ENCODE data around the gene GALR2. TPM values are rescaled to one million over a fixed set of nuclear protein-coding genes. Genes with fewer than 3 reads are reported as not detected.

Gene GALR2
- polyA plus RNA-seq, 1 donor (not counting 4 experiments of a cell fraction or from before 2014, with no cell fraction given), result not detected

DNA sequence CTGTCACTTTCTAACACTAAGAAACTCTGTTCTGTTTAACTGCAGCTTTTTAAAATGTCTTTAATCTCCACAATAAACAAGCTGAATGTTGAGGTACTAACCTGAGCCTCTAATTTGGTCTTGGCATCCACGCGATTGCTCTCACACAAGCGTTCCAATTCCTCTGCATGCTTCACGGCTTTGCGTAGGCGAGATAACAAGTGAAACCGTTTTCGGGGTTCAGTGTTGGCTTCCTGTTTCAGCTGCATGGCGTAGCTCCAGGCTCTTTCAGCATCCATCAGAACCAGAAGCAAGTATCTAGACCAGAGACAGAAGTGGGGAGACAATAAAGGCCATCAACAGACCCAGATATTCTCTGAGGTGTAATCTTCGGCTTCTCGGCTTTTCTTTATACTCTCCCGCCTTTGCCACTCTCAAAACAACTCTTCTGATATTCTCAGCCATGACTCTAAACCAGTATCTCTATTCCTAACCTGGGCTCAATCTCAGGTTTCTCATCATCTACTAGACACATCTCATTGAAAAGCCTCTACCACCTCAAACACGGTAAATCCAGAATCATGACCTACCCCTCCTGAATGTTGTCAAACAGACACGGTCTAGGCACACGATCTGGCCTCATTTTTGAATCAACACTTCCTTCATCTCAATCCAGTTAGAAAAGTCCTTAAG, 10.6 kb upstream of the GALR2 start:
- Histone ChIP-seq H3K27ac (ENCODE audit: control insufficient read depth, insufficient read depth, low read length) (no peak overlapping the region), H3K79me2 (ENCODE audit: control insufficient read depth, insufficient read depth, low read length) (peaks cover 10% of the 10 kb centered on the region)

DNA sequence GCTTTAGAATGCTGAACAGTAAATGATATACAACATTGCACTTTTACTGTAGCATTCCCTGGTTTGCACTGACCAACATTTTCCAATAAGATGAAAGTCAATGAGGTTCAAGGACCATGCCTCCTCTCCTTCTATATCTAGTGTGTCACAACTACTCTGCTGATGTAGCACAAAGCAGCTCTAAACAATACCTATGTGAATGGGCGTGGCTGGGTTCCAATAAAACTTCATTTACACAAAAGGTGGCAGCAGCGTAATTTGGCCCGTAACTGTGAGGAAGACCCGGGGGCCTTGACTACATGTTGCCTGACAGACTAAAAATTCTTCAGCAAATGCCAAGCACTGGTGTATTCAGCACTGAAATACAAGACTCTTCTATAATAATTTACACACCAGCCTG, 8.8 kb upstream of the GALR2 start:
- dilution Hi-C loops (cut with MboI; ENCODE audit: extremely low pct_ligation_motif_present, low sequenced_read_pairs), result no loop called here
- H3K4me2 ChIP-seq (ENCODE audit: control insufficient read depth, extremely low read depth, insufficient read depth, low read depth, low read length), result no peak overlapping the region

More for the DNA sequence above, 10.6 kb upstream of the GALR2 start:
- no peaks in the 10 kb centered on the region for H3K9me3 ChIP-seq (ENCODE audit: control insufficient read depth, low read depth, low read length)
- no peak for TF ChIP-seq EZH2 (IDR thresholded peaks at IDR 0.05; ENCODE audit: low read length)
- TF ChIP-seq, protein P1, sequence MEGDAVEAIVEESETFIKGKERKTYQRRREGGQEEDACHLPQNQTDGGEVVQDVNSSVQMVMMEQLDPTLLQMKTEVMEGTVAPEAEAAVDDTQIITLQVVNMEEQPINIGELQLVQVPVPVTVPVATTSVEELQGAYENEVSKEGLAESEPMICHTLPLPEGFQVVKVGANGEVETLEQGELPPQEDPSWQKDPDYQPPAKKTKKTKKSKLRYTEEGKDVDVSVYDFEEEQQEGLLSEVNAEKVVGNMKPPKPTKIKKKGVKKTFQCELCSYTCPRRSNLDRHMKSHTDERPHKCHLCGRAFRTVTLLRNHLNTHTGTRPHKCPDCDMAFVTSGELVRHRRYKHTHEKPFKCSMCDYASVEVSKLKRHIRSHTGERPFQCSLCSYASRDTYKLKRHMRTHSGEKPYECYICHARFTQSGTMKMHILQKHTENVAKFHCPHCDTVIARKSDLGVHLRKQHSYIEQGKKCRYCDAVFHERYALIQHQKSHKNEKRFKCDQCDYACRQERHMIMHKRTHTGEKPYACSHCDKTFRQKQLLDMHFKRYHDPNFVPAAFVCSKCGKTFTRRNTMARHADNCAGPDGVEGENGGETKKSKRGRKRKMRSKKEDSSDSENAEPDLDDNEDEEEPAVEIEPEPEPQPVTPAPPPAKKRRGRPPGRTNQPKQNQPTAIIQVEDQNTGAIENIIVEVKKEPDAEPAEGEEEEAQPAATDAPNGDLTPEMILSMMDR (optimal IDR thresholded peaks at IDR 0.05 in 1 of 3, IDR thresholded peaks at IDR 0.05 in 1 of 3, conservative IDR thresholded peaks at IDR 0.05 in 1 of 3; ENCODE audit: extremely low read depth in 1 of 3, insufficient read depth in 2 of 3, low read length in 3 of 3), result no peak
- H2AFZ ChIP-seq (ENCODE audit: control insufficient read depth, low read length), result no peak overlapping the region
- no peaks in the 10 kb centered on the region for H3K27me3 ChIP-seq (ENCODE audit: control insufficient read depth, extremely low read depth, insufficient read depth, low read length)
- dilution Hi-C loops (cut with MboI; ENCODE audit: extremely low pct_ligation_motif_present, low sequenced_read_pairs), result no loop called here
- H3K9me1 ChIP-seq (ENCODE audit: control insufficient read depth, extremely low read depth, insufficient read depth, low read length), result no peaks in the 10 kb centered on the region
- no peak overlapping the region for H3K4me2 ChIP-seq (ENCODE audit: control insufficient read depth, extremely low read depth, insufficient read depth, low read depth, low read length)
- H4K20me1 ChIP-seq (ENCODE audit: control insufficient read depth, extremely low read depth, insufficient read depth, low read length), result peaks cover 4% of the 10 kb centered on the region
- no peak for DNase-seq (ENCODE audit: low read depth, low spot score)
- no peak for FAIRE-seq
- H3K4me3 ChIP-seq (ENCODE audit: control insufficient read depth in 2 of 3, extremely low read depth in 1 of 3, insufficient read depth in 2 of 3, low read depth in 1 of 3, low read length in 3 of 3), result no peak overlapping the region
- no peak overlapping the region for H3K9ac ChIP-seq (ENCODE audit: control insufficient read depth, extremely low read depth, insufficient read depth, low read length)
- H3K36me3 ChIP-seq (ENCODE audit: control insufficient read depth in 2 of 2, extremely low read depth in 1 of 2, insufficient read depth in 2 of 2, low read length in 2 of 2), result peaks cover 32 to 40% of the 10 kb centered on the region in 2 experiments
- no peaks in the 10 kb centered on the region for H3K4me1 ChIP-seq (ENCODE audit: control insufficient read depth, extremely low read depth, insufficient read depth, low read length)

More for the DNA sequence above, 8.8 kb upstream of the GALR2 start:
- Histone ChIP-seq H3K27me3 (ENCODE audit: control insufficient read depth, extremely low read depth, insufficient read depth, low read length) (no peaks in the 10 kb centered on the region), H3K9ac (ENCODE audit: control insufficient read depth, extremely low read depth, insufficient read depth, low read length) (no peak overlapping the region), H3K4me1 (ENCODE audit: control insufficient read depth, extremely low read depth, insufficient read depth, low read length) (peaks cover 6% of the 10 kb centered on the region), H2AFZ (ENCODE audit: control insufficient read depth, low read length) (no peak overlapping the region), H3K79me2 (ENCODE audit: control insufficient read depth, insufficient read depth, low read length) (peaks cover 25% of the 10 kb centered on the region), H3K9me1 (ENCODE audit: control insufficient read depth, extremely low read depth, insufficient read depth, low read length) (no peaks in the 10 kb centered on the region), H3K27ac (ENCODE audit: control insufficient read depth, insufficient read depth, low read length) (no peak overlapping the region), H3K36me3 (ENCODE audit: control insufficient read depth in 2 of 2, extremely low read depth in 1 of 2, insufficient read depth in 2 of 2, low read length in 2 of 2) (peaks cover 25 to 33% of the 10 kb centered on the region in 2 experiments), H3K9me3 (ENCODE audit: control insufficient read depth, low read depth, low read length) (no peaks in the 10 kb centered on the region), H4K20me1 (ENCODE audit: control insufficient read depth, extremely low read depth, insufficient read depth, low read length) (peaks cover 4% of the 10 kb centered on the region), H3K4me3 (ENCODE audit: control insufficient read depth in 2 of 3, extremely low read depth in 1 of 3, insufficient read depth in 2 of 3, low read depth in 1 of 3, low read length in 3 of 3) (no peak overlapping the region)
- DNase-seq (ENCODE audit: low read depth, low spot score) (no peak), FAIRE-seq (no peak)
- TF ChIP-seq, protein P1 (optimal IDR thresholded peaks at IDR 0.05 in 1 of 3, IDR thresholded peaks at IDR 0.05 in 1 of 3, conservative IDR thresholded peaks at IDR 0.05 in 1 of 3; ENCODE audit: extremely low read depth in 1 of 3, insufficient read depth in 2 of 3, low read length in 3 of 3), result no peak
- TF ChIP-seq EZH2 (IDR thresholded peaks at IDR 0.05; ENCODE audit: low read length), result no peak
